PC-3 (cell line): Measurements from ENCODE around the gene UGT1A8.

ENCODE experiments used
- EZH2 ChIP-seq: fragments of 300-600 bp; sonication (generic); IDR thresholded peaks from one replicate; pipeline ENCODE4 v1.6.1; 2017; ENCODE audit warnings: antibody characterized with exemption, mild to moderate bottlenecking, low read length; ENCODE audit not compliant: unreplicated experiment
- TF ChIP-seq, protein P1 (sequence below): fragments of 300-600 bp; sonication (generic); conservative IDR thresholded peaks from 2 replicates; pipeline ENCODE4 v1.5.1; 2017; ENCODE audit warnings: antibody characterized with exemption, low read depth, mild to moderate bottlenecking, low read length

DNA sequence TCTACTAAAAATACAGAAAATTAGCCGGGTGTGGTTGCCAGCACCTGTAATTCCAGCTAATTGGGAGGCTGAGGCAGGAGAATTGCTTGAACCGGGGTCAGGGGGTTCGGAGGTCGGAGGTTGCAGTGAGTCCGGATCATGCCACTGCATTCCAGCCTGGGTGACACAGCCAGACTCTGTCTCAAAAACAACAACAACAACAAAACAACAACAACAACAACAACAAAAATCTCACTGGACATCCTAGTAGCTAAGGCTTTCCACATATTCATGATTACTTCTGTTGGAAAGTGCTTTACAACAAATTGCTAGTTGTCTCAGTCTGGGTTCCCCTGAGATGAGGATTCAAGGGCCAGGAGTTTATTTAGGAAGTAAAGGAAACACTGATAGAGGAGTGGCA is 156.4 kb downstream of the UGT1A8 start:
- TF ChIP-seq EZH2, result no peak
- TF ChIP-seq, protein P1, sequence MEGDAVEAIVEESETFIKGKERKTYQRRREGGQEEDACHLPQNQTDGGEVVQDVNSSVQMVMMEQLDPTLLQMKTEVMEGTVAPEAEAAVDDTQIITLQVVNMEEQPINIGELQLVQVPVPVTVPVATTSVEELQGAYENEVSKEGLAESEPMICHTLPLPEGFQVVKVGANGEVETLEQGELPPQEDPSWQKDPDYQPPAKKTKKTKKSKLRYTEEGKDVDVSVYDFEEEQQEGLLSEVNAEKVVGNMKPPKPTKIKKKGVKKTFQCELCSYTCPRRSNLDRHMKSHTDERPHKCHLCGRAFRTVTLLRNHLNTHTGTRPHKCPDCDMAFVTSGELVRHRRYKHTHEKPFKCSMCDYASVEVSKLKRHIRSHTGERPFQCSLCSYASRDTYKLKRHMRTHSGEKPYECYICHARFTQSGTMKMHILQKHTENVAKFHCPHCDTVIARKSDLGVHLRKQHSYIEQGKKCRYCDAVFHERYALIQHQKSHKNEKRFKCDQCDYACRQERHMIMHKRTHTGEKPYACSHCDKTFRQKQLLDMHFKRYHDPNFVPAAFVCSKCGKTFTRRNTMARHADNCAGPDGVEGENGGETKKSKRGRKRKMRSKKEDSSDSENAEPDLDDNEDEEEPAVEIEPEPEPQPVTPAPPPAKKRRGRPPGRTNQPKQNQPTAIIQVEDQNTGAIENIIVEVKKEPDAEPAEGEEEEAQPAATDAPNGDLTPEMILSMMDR, result no peak
